22Rv1 (cell line): ENCODE measurements around the gene MGRN1.

ENCODE experiments used
- H3K27ac ChIP-seq: fragments of 450-650 bp; 2 replicates; pipeline ENCODE4 v1.5.1; 2017
- ZFX ChIP-seq: fragments of 450-650 bp; IDR thresholded peaks from 2 replicates; pipeline ENCODE4 v1.6.1; 2017; ENCODE audit warnings: antibody characterized with exemption, borderline replicate concordance
- TF ChIP-seq, protein P1 (sequence below): fragments of 450-650 bp; IDR thresholded peaks from 2 replicates; pipeline ENCODE4 v1.5.1; 2017; ENCODE audit warnings: mild to moderate bottlenecking

MGRN1 gene

DNA sequence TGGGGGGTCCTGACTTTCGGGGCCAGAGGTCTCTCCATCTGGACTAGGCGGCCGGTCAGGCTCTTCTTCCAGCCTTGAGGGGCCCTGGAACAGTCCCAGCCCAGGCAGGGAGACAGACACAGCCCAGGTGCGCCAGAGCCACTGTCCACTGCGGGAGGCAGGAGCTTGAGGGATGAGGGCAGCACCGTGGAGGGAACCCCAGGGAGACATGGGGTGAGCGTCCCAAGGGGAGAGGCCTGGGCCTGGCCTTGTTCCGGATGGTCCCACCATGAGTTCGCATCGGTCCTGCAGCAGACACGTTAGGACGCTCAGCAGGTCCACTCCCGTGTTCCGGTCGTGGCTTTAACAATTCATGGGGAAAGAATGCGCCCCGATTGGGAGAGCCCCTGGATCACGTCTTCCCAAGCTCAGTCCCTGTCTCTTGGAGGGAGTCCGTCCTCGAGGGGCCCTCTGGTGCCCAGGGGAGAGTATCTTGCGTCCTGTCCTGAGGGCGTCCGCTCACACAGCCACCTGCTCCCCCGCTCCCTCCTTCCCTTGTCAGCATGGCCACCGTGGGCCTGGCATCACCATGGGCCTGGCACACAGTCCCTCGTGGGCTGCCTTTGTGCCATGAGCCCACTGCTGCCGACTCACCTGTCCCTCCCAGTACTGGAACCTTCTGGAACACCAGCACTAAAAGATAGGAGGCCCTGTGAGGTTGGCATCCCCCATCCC lies 62.0 kb downstream of the MGRN1 start:
- H3K27ac ChIP-seq, result no peak overlapping the region
- no peak for TF ChIP-seq ZFX
- TF ChIP-seq, protein P1, sequence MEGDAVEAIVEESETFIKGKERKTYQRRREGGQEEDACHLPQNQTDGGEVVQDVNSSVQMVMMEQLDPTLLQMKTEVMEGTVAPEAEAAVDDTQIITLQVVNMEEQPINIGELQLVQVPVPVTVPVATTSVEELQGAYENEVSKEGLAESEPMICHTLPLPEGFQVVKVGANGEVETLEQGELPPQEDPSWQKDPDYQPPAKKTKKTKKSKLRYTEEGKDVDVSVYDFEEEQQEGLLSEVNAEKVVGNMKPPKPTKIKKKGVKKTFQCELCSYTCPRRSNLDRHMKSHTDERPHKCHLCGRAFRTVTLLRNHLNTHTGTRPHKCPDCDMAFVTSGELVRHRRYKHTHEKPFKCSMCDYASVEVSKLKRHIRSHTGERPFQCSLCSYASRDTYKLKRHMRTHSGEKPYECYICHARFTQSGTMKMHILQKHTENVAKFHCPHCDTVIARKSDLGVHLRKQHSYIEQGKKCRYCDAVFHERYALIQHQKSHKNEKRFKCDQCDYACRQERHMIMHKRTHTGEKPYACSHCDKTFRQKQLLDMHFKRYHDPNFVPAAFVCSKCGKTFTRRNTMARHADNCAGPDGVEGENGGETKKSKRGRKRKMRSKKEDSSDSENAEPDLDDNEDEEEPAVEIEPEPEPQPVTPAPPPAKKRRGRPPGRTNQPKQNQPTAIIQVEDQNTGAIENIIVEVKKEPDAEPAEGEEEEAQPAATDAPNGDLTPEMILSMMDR, result no peak

DNA sequence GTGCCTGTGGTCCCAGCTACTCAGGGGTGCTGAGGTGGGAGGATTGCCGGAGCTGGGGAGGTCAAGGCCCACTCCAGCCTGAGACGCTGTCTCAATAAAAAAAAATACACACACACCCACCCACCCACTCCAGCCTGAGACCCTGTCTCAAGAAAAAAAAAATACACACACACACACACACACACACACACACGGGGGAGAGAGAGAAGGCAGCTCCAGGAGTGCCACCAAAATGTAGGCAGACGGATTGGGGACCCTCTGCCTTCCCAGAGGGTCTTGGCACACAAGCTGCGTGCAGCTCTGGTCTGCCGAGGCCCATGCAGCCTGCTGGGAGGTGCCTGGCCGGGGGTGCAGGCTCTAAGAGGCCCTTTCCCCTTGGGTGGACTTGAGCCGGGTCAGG lies 62.8 kb downstream of the MGRN1 start:
- TF ChIP-seq, protein P1, result no peak
- TF ChIP-seq ZFX, result no peak
- H3K27ac ChIP-seq, result no peak overlapping the region

DNA sequence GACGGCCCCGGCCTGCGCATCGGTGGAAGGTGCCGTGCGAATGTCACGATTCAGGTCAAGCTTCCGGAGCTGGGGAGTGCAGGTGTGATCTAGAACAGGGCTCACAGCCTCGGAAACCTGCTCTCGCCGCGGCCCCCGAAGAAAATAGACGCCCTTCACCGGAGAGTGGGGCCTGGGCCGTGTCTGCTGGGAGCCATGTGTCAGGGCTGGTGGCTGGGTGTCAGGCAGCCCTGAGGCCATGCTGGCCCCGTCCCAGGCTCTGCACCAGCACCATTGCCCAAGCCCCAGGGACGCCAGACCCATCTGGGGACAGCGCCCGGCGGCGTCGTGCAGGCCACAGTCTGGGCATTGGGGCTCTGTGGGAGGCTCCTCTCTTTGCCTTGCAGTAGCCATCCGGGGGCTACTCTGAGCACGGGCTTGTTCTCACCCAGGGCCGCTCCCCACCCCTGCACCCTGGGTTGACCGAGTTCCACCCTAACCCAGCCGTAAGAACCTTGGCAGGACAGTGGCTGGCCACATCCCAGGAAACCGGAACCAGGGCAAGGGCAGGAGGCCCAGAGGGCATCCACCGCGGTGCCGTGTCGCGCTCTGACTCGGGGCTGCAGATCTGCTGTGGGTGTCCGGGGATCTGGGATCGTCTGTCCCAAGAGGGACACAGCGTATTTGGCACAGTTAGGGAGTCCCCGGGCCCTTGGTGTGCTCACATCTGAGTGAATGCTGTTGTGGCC lies 63.5 kb downstream of the MGRN1 start:
- H3K27ac ChIP-seq, result no peak overlapping the region
- TF ChIP-seq, protein P1, result no peak
- no peak for TF ChIP-seq ZFX

DNA sequence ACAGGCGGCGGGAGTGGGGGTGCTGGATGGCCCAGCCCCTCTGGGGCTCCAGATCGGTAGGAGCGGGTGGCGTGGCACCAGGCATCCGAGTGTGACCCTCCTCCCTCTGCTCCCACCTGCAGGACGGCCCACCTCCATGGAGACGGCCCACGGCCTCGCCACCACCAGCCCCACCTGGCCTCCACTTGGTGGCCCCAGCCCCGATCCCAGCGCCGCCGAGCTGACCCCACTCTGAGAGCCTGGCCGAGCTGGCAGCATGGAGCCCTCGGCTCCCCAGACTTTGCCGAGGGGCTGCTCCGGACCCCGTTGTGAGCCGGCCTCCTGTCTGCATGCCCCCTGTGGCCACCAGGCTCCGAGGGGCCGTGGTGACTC lies 64.0 kb downstream of the MGRN1 start:
- H3K27ac ChIP-seq, result no peak overlapping the region
- no peak for TF ChIP-seq ZFX
- TF ChIP-seq, protein P1, result no peak

DNA sequence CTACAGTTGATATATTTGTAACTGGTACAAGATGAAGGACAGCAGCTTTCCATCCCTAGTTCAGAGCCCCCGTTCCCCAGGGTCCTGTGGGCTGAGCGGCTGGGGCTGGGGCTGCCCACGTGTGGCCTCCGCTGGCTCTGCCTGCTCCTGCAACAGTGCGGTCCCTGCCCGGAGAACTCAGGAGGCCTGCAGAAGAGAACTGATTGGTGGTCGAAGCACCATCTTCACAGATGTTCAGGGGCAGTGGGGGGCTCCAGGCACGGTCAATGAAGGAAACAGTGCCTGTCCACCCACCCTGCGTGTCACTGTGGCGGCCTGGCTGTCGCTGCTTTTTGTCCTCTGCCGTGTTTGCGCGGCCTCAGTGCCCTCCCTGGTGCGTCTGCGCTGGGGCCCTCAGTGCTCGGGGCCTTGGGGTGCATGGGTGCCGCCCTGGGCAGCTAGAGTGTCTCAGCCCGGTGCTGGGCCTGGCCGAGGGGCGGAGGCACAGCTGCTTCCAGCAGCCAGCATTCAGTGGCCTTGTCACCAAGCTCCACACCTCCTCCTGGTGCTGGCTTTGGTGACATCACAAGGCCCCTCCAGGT lies 64.6 kb downstream of the MGRN1 start:
- no peak for TF ChIP-seq ZFX
- H3K27ac ChIP-seq, result 0 out of 2 replicates have a peak overlapping the region, but pooled peaks have one; percentile 4

DNA sequence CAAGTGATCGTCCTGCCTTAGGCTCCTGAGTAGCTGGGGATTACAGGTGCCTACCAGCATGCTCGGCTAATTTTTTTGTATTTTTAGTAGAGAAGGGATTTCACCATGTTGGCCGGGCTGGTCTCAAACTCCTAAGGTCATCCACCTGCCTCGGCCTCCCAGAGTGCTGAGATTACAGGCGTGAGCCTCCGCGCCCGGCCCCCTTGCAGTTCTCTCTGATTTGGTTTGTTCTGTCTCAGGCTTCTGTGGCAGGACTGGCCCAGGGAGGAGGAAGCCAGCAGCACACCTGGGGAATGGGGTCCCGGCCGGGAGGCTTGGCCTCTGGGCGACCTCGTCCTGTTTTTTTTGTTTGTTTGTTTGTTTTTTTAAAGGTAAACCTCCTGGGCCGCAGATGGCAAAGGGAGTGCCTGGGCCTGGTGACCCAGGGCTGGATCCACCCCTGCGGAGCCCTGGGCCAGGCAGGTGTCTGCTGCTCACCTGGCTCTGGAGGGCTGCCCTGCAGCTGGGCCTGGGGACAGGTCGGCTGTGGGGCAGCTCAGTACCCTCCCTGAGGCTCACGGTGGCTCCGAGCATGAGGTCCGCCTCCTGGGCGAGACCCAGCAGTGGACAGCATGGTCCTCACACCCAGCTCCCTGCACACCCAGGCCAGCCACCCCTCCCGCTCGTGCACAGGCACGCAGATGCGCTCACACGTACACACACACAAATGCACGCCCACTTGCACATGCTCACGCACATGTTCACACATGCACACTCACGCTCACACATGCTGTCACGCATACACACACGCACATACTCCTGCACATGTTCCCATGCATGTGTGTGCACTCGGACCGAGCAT lies 65.5 kb downstream of the MGRN1 start:
- 0 out of 2 replicates have a peak overlapping the region, but pooled peaks have one; percentile 4 for H3K27ac ChIP-seq

More for the DNA sequence above, 65.5 kb downstream of the MGRN1 start:
- TF ChIP-seq ZFX, result no peak
- TF ChIP-seq, protein P1, result no peak
